Stimulated activated CD4-positive, alpha-beta T cell treated with anti-CD3 and anti-CD28 coated beads, Interleukin-15, amount 100 ng/mL, for 1 hour (primary cell): ENCODE measurements around the gene DPF3.

Experiments used
- DNase-seq, 2 donors: peaks; one replicate each; pipeline ENCODE4 v3.0.0-alpha.2; 2020; ENCODE audit warnings: low read depth in 1 of 2, low spot score in 1 of 2

DPF3 gene

GRCh38 chr14:72651081-72651480, 242.8 kb downstream of the DPF3 start:
- DNase-seq = no peak

- DNase-seq = no peak
These were observed 244.2 kb downstream of the DPF3 start for GRCh38 chr14:72649603-72650227.

- no peak for DNase-seq
These were observed 246.1 kb downstream of the DPF3 start for GRCh38 chr14:72647782-72648181.

GRCh38 chr14:72646861-72647528, 246.9 kb downstream of the DPF3 start:
- DNase-seq = no peak

GRCh38 chr14:72645706-72646105, 248.2 kb downstream of the DPF3 start:
- DNase-seq = no peak

- DNase-seq = no peak
These were observed 249.0 kb downstream of the DPF3 start for GRCh38 chr14:72644758-72645489.

GRCh38 chr14:72644038-72644437, 249.9 kb downstream of the DPF3 start:
- DNase-seq = no peak

GRCh38 chr14:72643317-72643801, 250.5 kb downstream of the DPF3 start:
- DNase-seq = no peak

- no peak for DNase-seq
These were observed 252.9 kb downstream of the DPF3 start for GRCh38 chr14:72640911-72641485.

GRCh38 chr14:72638021-72638420, 255.9 kb downstream of the DPF3 start:
- DNase-seq = no peak

- no peak for DNase-seq
These were observed 257.0 kb downstream of the DPF3 start for GRCh38 chr14:72636871-72637270.

GRCh38 chr14:72636094-72636493, 257.8 kb downstream of the DPF3 start:
- no peak for DNase-seq

- DNase-seq = no peak
These were observed 258.9 kb downstream of the DPF3 start for GRCh38 chr14:72634691-72635616.

GRCh38 chr14:72633551-72633950, 260.4 kb downstream of the DPF3 start:
- DNase-seq = no peak

- no peak for DNase-seq
These were observed 261.2 kb downstream of the DPF3 start for GRCh38 chr14:72632727-72633126.

GRCh38 chr14:72631401-72631800, 262.5 kb downstream of the DPF3 start:
- DNase-seq = no peak

GRCh38 chr14:72630374-72630773, 263.5 kb downstream of the DPF3 start:
- DNase-seq = no peak

GRCh38 chr14:72629534-72629933, 264.4 kb downstream of the DPF3 start:
- no peak for DNase-seq

- no peak for DNase-seq
These were observed 268.2 kb downstream of the DPF3 start for GRCh38 chr14:72625689-72626088.

- no peak for DNase-seq
These were observed 272.4 kb downstream of the DPF3 start for GRCh38 chr14:72621387-72622065.
